Stimulated activated CD4-positive, alpha-beta T cell treated with anti-CD3 and anti-CD28 coated beads, Interleukin-1b, Interleukin-23, amount 100 ng/mL, for 24 hours (primary cell): ENCODE data around the gene ZNF593OS.

Source experiments
- DNase-seq, 4 experiments: peaks; one replicate each; pipeline ENCODE4 v3.0.0-alpha.2; 2020; ENCODE audit warnings: low read depth in 4 of 4, low spot score in 1 of 4

ZNF593OS gene

GRCh38 chr1:26160527-26161414 lies 10.9 kb downstream of the ZNF593OS start:
- no peak for DNase-seq

GRCh38 chr1:26159743-26160039 lies 11.9 kb downstream of the ZNF593OS start:
- DNase-seq = no peak

- no peak for DNase-seq
These were observed 12.5 kb downstream of the ZNF593OS start, which contains the start of gene FAM110D for GRCh38 chr1:26158908-26159742. Gene FAM110D, plus strand, starts transcription at chr1:26159079. Its CDS starts 2,213 bp downstream, at chr1:26161292.

GRCh38 chr1:26158271-26158907 lies 13.2 kb downstream of the ZNF593OS start:
- DNase-seq = no peak

GRCh38 chr1:26156285-26157038 lies 15.2 kb downstream of the ZNF593OS start:
- DNase-seq = no peak

GRCh38 chr1:26155370-26156284 lies 16.0 kb downstream of the ZNF593OS start:
- DNase-seq = no peak

GRCh38 chr1:26154750-26155149 lies 16.9 kb downstream of the ZNF593OS start:
- no peak for DNase-seq

- no peak for DNase-seq
These were observed 17.6 kb downstream of the ZNF593OS start for GRCh38 chr1:26153966-26154532.

GRCh38 chr1:26148887-26149286 lies 22.7 kb downstream of the ZNF593OS start:
- DNase-seq = no peak

GRCh38 chr1:26145960-26146294 lies 25.7 kb downstream of the ZNF593OS start:
- no peak for DNase-seq

- peak; percentile 40 to 66 (median 54) for DNase-seq
These were observed 26.3 kb downstream of the ZNF593OS start for GRCh38 chr1:26145041-26145959.

GRCh38 chr1:26142159-26142558 lies 29.5 kb downstream of the ZNF593OS start:
- no peak for DNase-seq

- DNase-seq = no peak
These were observed 32.6 kb downstream of the ZNF593OS start for GRCh38 chr1:26138974-26139558.

- no peak for DNase-seq
These were observed 37.2 kb downstream of the ZNF593OS start for GRCh38 chr1:26134466-26134865.

- no peak for DNase-seq
These were observed 38.8 kb downstream of the ZNF593OS start for GRCh38 chr1:26132834-26133167.

- no peak for DNase-seq
These were observed 39.4 kb downstream of the ZNF593OS start for GRCh38 chr1:26132128-26132833.

- no peak for DNase-seq
These were observed 40.9 kb downstream of the ZNF593OS start for GRCh38 chr1:26130695-26131094.

GRCh38 chr1:26129778-26130177 lies 41.9 kb downstream of the ZNF593OS start:
- DNase-seq = no peak
